GM12878 (cell line): ENCODE data around the gene FUS. TPM values are rescaled to one million over a fixed set of nuclear protein-coding genes. Genes with fewer than 3 reads are reported as not detected.

Experiments
- ATAC-seq: fragments of 200-7000 bp; cut with Tn5 transposase; 3 replicates; pipeline ENCODE4 v1.9.1; 2020; ENCODE audit warnings: mild to moderate bottlenecking, moderate library complexity
- BruUV-seq: library from RNA; stranded (reverse); fragments of 400-500 nt; replicated peaks from 2 replicates; lab custom pipeline; 2021; lab: Mats Ljungman, UMichigan
- CTCF ChIA-PET: fragments of 300-600 bp; sonication (Branson Sonifier 250); formaldehyde crosslinking; extraction: SDS; loops from one replicate; lab custom pipeline; 2021; ENCODE audit warnings: inconsistent platforms; lab: Yijun Ruan, JAX
- POLR2A ChIA-PET: fragments of 350-600 bp; formaldehyde crosslinking; extraction: SDS; loops from one replicate; lab custom pipeline; 2021; ENCODE audit warnings: inconsistent platforms; lab: Charles Lee
- RAD21 ChIA-PET: fragments of 300-600 bp; sonication (Branson Sonifier 250); formaldehyde crosslinking; loops from one replicate; lab custom pipeline; 2023; ENCODE audit warnings: antibody characterized with exemption; ENCODE audit not compliant: unreplicated experiment; lab: Charles Lee
- SMC1A ChIA-PET: fragments of 300-600 bp; sonication (Branson Sonifier 250); formaldehyde crosslinking; loops from one replicate; lab custom pipeline; 2023; ENCODE audit not compliant: unreplicated experiment, uncharacterized antibody; lab: Charles Lee
- DNase-seq: peaks from one replicate; pipeline ENCODE4 v3.0.0-alpha.2; 2011; ENCODE audit warnings: low read depth, low spot score
- FAIRE-seq: peaks from 3 replicates; lab custom pipeline; 2011; peaks lifted over from hg19 to GRCh38; lab: Jason Lieb, UNC
- H2AFZ ChIP-seq: 2 replicates; pipeline ENCODE4 v1.6.0; 2011; ENCODE audit warnings: low read depth, low read length, control low read depth; ENCODE audit not compliant: control insufficient read depth
- H3K27ac ChIP-seq: 2 replicates; pipeline ENCODE4 v1.5.1; 2011; ENCODE audit warnings: control low read depth; ENCODE audit not compliant: control insufficient read depth, insufficient read depth
- H3K27me3 ChIP-seq, 2 experiments: replicated peaks in 1 of 2; 2 replicates each; pipeline versions ENCODE4 v1.6.0 to v1.6.1; 2011; ENCODE audit warnings: low read length in 1 of 2; ENCODE audit not compliant: control insufficient read depth in 2 of 2, insufficient read depth in 2 of 2
- H3K36me3 ChIP-seq, 2 experiments: 2 replicates each; pipeline ENCODE4 v1.5.1; 2011; ENCODE audit warnings: low read length in 1 of 2; ENCODE audit not compliant: control insufficient read depth in 2 of 2, insufficient read depth in 2 of 2
- H3K4me1 ChIP-seq: 2 replicates; pipeline ENCODE4 v1.6.1; 2011; ENCODE audit warnings: mild to moderate bottlenecking, low read length, moderate library complexity, mixed read lengths; ENCODE audit not compliant: control insufficient read depth, insufficient read depth
- H3K4me2 ChIP-seq: 2 replicates; pipeline ENCODE4 v1.6.0; 2011; ENCODE audit warnings: control low read depth; ENCODE audit not compliant: control insufficient read depth, insufficient read depth
- H3K4me3 ChIP-seq: fragments of 200-600 bp; sonication (generic); 2 replicates; pipeline ENCODE4 v1.5.1; 2016
- H3K79me2 ChIP-seq: 2 replicates; pipeline ENCODE4 v1.6.0; 2011; ENCODE audit warnings: low read length; ENCODE audit not compliant: control insufficient read depth, insufficient read depth
- H3K9ac ChIP-seq: 2 replicates; pipeline ENCODE4 v1.8.0; 2011; ENCODE audit warnings: low read length, control low read depth, mixed read lengths; ENCODE audit not compliant: control insufficient read depth, insufficient read depth
- H3K9me3 ChIP-seq: replicated peaks from 3 replicates; pipeline ENCODE4 v1.5.1; 2011; ENCODE audit warnings: mild to moderate bottlenecking, low read length; ENCODE audit not compliant: control insufficient read depth, insufficient read depth
- H4K20me1 ChIP-seq: 2 replicates; pipeline ENCODE4 v1.6.0; 2011; ENCODE audit not compliant: control insufficient read depth, insufficient read depth
- BCL11A ChIP-seq: IDR thresholded peaks from 2 replicates; pipeline ENCODE4 v1.6.1; 2011; ENCODE audit warnings: low read depth, low read length
- BRCA1 ChIP-seq: IDR thresholded peaks from 2 replicates; pipeline ENCODE4 v1.6.1; 2011; ENCODE audit warnings: low read depth, low read length, improper control_type of control experiment
- CHD1 ChIP-seq: IDR thresholded peaks from 2 replicates; pipeline ENCODE4 v1.6.1; 2012; ENCODE audit warnings: low read depth, low read length, improper control_type of control experiment
- DPF2 ChIP-seq: fragments of 450-650 bp; IDR thresholded peaks from 2 replicates; pipeline ENCODE4 v1.6.1; 2017; ENCODE audit warnings: mild to moderate bottlenecking
- IKZF2 ChIP-seq, 2 experiments: fragments of 450-650 bp; IDR thresholded peaks; 2 replicates each; pipeline ENCODE4 v1.6.1; 2017; ENCODE audit warnings: mild to moderate bottlenecking in 2 of 2, moderate library complexity in 2 of 2
- NR2C1 ChIP-seq: fragments of 450-650 bp; IDR thresholded peaks from 2 replicates; pipeline ENCODE4 v1.6.1; 2017; ENCODE audit warnings: antibody characterized with exemption, mild to moderate bottlenecking, moderate library complexity
- POLR2A ChIP-seq: IDR thresholded peaks from 2 replicates; pipeline ENCODE4 v1.6.1; 2011; ENCODE audit warnings: low read depth, mild to moderate bottlenecking, low read length
- POU2F2 ChIP-seq: IDR thresholded peaks from 3 replicates; pipeline ENCODE4 v1.6.1; 2011; ENCODE audit warnings: low read depth, mild to moderate bottlenecking, low read length, borderline replicate concordance
- SMAD1 ChIP-seq: fragments of 450-650 bp; IDR thresholded peaks from 2 replicates; pipeline ENCODE4 v1.6.1; 2018; ENCODE audit warnings: mild to moderate bottlenecking, low read depth; ENCODE audit not compliant: partially characterized antibody
- SP1 ChIP-seq: IDR thresholded peaks from one replicate; pipeline ENCODE4 v1.6.1; 2011; ENCODE audit warnings: low read depth, low read length
- WGBS: methylation state at CpG from one replicate; pipeline ENCODE4 v1.1.6; 2016; ENCODE audit warnings: low lambda C conversion rate; ENCODE audit not compliant: insufficient replicate concordance, insufficient coverage; ENCODE audit errors: missing lambda C conversion rate; 5-methylcytosine and 5-hydroxymethylcytosine counted together
- in situ Hi-C: fragments of 300-500 bp; cut with MboI; formaldehyde crosslinking; loops from 9 replicates; pipeline ENCODE4 v1.14.3; 2018; ENCODE audit warnings: mixed read lengths
- intact Hi-C: fragments of 100-400 bp; cut with micrococcal nuclease; formaldehyde crosslinking; loops from one replicate; pipeline ENCODE4 v1.14.2; 2022; ENCODE audit not compliant: unreplicated experiment
- polyA plus RNA-seq, 11 experiments: library from polyadenylated mRNA; depleted of rRNA in 4 of 11; unstranded in 6 of 11; stranded (reverse) in 5 of 11; fragments of >200 nt; fragmentation: Nextera tagmentation in 4 of 11; fragmentation: Illumina TruSeq in 1 of 11; extraction: Ambion mirVana in 4 of 11; extraction: Trizol in 1 of 11; gene quantifications; 1 replicate in 1 of 11; 2 replicates in 10 of 11; pipeline versions ENCODE4 v1.2.1 to v1.2.3, GENCODE V29; 2011 to 2016; ENCODE audit warnings: inconsistent platforms in 2 of 11, missing spikeins in 2 of 11, low read depth in 1 of 11
- total RNA-seq, 4 experiments: library from RNA; depleted of rRNA in 3 of 4; stranded (reverse); fragments of >200 nt in 3 of 4; fragmentation: Illumina TruSeq in 1 of 4; extraction: Trizol in 1 of 4; gene quantifications; 2 replicates each; pipeline versions ENCODE4 v1.2.1 to v1.2.3, GENCODE V29; 2013 to 2021
- TF ChIP-seq, protein P1 (sequence below): IDR thresholded peaks from 2 replicates; pipeline ENCODE4 v1.6.1; 2012; ENCODE audit warnings: improper control_type of control experiment, low read depth, low read length; ENCODE audit not compliant: insufficient replicate concordance
- TF ChIP-seq, protein P2 (sequence below): fragments of 450-650 bp; IDR thresholded peaks from 2 replicates; pipeline ENCODE4 v1.6.1; 2016; ENCODE audit warnings: mild to moderate bottlenecking

FUS gene
- total and polyA plus RNA-seq, 10 of the 15 experiments (the other 5 are each of a cell fraction or from before 2014, with no cell fraction given) = 46.8 to 521 (median 347) TPM

DNA sequence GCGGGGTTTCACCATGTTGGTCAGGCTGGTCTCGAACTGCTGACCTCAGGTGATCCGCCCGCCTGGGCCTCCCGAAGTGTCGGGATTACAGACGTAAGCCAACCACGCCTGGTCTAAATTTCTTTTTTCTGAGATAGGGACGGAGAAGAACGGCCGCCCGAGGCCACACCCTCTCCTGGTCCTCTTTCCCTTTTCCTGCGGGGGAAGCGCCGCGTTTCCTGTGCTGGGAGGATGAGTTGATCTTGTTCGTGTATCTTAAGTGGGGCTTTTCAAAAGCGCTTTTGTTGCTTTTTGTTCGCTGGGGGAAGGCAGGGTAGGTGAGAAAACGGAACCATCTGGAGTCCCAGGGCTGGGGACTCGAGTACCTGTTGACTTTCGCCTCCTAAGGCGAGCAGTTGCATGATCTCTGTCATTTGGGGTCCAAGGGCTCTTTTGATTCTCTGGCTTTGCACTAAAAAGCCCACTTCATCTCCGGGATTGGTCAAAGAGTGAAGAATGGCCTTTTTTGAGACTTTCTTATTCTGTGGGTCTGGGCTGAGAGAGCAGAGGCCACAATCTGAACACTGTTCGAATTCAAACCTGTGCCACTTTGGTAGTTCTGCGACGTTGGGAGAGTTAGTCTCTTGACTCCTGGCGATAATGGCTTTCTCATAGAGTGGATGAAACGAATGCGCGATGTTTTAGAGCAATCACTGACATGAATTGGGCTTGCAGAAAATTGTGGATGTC lies 1.3 kb downstream of the FUS start:
- ChIA-PET RAD21 (interaction anchor here (0.7 to 2.6 kb wide), 4 partner anchors 21 to 108 kb away, joined by 3 to 20 read pairs (median 8); partner anchors contain the start of genes PYCARD and ZNF668), CTCF (interaction anchor here (1.2 to 2.5 kb wide), 3 partner anchors 22 to 201 kb away, joined by 4 to 13 read pairs (median 6); partner anchors contain the start of gene PYCARD), POLR2A (interaction anchor here (0.5 to 2.5 kb wide), 8 partner anchors 20 to 693 kb away, joined by 3 to 26 read pairs (median 6); partner anchors contain the start of genes KAT8, PYCARD, ZNF267 and ZNF646), SMC1A (interaction anchor here (0.7 to 2.1 kb wide), 5 partner anchors 21 to 688 kb away, joined by 3 to 6 read pairs (median 5); partner anchors contain the start of genes PYCARD, ZNF646 and ZNF668)
- Histone ChIP-seq H3K79me2 (peaks cover 66% of the 10 kb centered on the region), H2AFZ (no peak overlapping the region), H3K27me3 (no peaks in the 10 kb centered on the region), H3K4me1 (peaks cover 22% of the 10 kb centered on the region), H3K36me3 (peaks cover 18 to 23% of the 10 kb centered on the region in 2 experiments), H3K27ac (peak overlapping the region; percentile 98), H3K9me3 (0 out of 3 replicates have a peak, but pooled peaks cover 1% of the 10 kb centered on the region), H4K20me1 (peaks cover 26% of the 10 kb centered on the region), H3K4me2 (peak overlapping the region; percentile 87), H3K4me3 (peak overlapping the region; percentile 87), H3K9ac (peak overlapping the region; percentile 91)
- intact Hi-C loops = loop anchor here (5.0 to 10.0 kb wide), 2 partner anchors 184 to 694 kb away; partner anchors contain the start of gene ZNF267
- WGBS = 1% methylated on average over 31 of the region's 31 CpGs
- TSS peak; percentile 52 for BruUV-seq
- in situ Hi-C loops = no loop called here
- FAIRE-seq (no peak), ATAC-seq (0 out of 3 replicates have a peak, but pooled peaks have one; percentile 0), DNase-seq (no peak)
- TF ChIP-seq, protein P1, sequence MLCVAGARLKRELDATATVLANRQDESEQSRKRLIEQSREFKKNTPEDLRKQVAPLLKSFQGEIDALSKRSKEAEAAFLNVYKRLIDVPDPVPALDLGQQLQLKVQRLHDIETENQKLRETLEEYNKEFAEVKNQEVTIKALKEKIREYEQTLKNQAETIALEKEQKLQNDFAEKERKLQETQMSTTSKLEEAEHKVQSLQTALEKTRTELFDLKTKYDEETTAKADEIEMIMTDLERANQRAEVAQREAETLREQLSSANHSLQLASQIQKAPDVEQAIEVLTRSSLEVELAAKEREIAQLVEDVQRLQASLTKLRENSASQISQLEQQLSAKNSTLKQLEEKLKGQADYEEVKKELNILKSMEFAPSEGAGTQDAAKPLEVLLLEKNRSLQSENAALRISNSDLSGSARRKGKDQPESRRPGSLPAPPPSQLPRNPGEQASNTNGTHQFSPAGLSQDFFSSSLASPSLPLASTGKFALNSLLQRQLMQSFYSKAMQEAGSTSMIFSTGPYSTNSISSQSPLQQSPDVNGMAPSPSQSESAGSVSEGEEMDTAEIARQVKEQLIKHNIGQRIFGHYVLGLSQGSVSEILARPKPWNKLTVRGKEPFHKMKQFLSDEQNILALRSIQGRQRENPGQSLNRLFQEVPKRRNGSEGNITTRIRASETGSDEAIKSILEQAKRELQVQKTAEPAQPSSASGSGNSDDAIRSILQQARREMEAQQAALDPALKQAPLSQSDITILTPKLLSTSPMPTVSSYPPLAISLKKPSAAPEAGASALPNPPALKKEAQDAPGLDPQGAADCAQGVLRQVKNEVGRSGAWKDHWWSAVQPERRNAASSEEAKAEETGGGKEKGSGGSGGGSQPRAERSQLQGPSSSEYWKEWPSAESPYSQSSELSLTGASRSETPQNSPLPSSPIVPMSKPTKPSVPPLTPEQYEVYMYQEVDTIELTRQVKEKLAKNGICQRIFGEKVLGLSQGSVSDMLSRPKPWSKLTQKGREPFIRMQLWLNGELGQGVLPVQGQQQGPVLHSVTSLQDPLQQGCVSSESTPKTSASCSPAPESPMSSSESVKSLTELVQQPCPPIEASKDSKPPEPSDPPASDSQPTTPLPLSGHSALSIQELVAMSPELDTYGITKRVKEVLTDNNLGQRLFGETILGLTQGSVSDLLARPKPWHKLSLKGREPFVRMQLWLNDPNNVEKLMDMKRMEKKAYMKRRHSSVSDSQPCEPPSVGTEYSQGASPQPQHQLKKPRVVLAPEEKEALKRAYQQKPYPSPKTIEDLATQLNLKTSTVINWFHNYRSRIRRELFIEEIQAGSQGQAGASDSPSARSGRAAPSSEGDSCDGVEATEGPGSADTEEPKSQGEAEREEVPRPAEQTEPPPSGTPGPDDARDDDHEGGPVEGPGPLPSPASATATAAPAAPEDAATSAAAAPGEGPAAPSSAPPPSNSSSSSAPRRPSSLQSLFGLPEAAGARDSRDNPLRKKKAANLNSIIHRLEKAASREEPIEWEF = no peak
- 0 out of 3 replicates have a peak, but pooled peaks have one; percentile 33 for TF ChIP-seq POU2F2
- no peak for TF ChIP-seq BRCA1
- no peak for TF ChIP-seq NR2C1
- no peak for TF ChIP-seq SP1
- no peak for TF ChIP-seq SMAD1
- TF ChIP-seq CHD1 = peak; percentile 58; the same call in 1 of the 2 replicates
- TF ChIP-seq IKZF2 (IDR thresholded peaks at IDR 0.05) = peak in 1 of 2 experiments; percentile 41; a peak in 1 of 4 replicates
- peak; percentile 53; the same call in 1 of the 2 replicates for TF ChIP-seq POLR2A
- TF ChIP-seq, protein P2, sequence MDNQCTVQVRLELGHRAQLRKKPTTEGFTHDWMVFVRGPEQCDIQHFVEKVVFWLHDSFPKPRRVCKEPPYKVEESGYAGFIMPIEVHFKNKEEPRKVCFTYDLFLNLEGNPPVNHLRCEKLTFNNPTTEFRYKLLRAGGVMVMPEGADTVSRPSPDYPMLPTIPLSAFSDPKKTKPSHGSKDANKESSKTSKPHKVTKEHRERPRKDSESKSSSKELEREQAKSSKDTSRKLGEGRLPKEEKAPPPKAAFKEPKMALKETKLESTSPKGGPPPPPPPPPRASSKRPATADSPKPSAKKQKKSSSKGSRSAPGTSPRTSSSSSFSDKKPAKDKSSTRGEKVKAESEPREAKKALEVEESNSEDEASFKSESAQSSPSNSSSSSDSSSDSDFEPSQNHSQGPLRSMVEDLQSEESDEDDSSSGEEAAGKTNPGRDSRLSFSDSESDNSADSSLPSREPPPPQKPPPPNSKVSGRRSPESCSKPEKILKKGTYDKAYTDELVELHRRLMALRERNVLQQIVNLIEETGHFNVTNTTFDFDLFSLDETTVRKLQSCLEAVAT = peak; percentile 30; the same call in 1 of the 2 replicates
- no peak for TF ChIP-seq DPF2
- TF ChIP-seq BCL11A = 0 out of 2 replicates have a peak, but pooled peaks have one; percentile 4
